A673 (cell line): ENCODE data around the gene RAPGEF3. TPM values are rescaled to one million over a fixed set of nuclear protein-coding genes. Genes with fewer than 3 reads are reported as not detected.

ENCODE experiments used
- BruUV-seq: library from RNA; stranded (reverse); fragments of 400-500 nt; replicated peaks from 2 replicates; lab custom pipeline; 2021; lab: Mats Ljungman, UMichigan
- CTCF ChIA-PET: fragments of 300-600 bp; sonication (Branson Sonifier 250); formaldehyde crosslinking; loops from one replicate; lab custom pipeline; 2022; ENCODE audit warnings: antibody characterized with exemption; lab: Charles Lee
- POLR2A ChIA-PET: fragments of 300-600 bp; sonication (Branson Sonifier 250); formaldehyde crosslinking; loops from one replicate; lab custom pipeline; 2022; ENCODE audit warnings: antibody characterized with exemption; ENCODE audit not compliant: low non-redundant PET; lab: Charles Lee
- DNase-seq: peaks from one replicate; pipeline ENCODE4 v3.0.0-alpha.2; 2015; ENCODE audit warnings: low spot score
- H3K27ac ChIP-seq: fragments of 200-600 bp; sonication (generic); 2 replicates; pipeline ENCODE4 v1.5.1; 2016; ENCODE audit warnings: mixed run types, low read depth, mild to moderate bottlenecking, mixed read lengths, antibody characterized with exemption, low read length; ENCODE audit not compliant: poor library complexity, severe bottlenecking
- H3K27me3 ChIP-seq: fragments of 200-600 bp; sonication (generic); replicated peaks from 2 replicates; pipeline ENCODE4 v1.6.1; 2017; ENCODE audit warnings: mixed run types, low read depth, mild to moderate bottlenecking, mixed read lengths, antibody characterized with exemption, low read length; ENCODE audit not compliant: insufficient read depth, poor library complexity
- H3K36me3 ChIP-seq: fragments of 200-600 bp; sonication (generic); 2 replicates; pipeline ENCODE4 v1.6.1; 2016; ENCODE audit warnings: mixed run types, mild to moderate bottlenecking, mixed read lengths, antibody characterized with exemption, low read length; ENCODE audit not compliant: insufficient read depth, poor library complexity, severe bottlenecking
- H3K4me1 ChIP-seq: fragments of 200-600 bp; sonication (generic); 2 replicates; pipeline ENCODE4 v1.6.1; 2017; ENCODE audit warnings: mixed run types, mild to moderate bottlenecking, mixed read lengths, antibody characterized with exemption, low read length; ENCODE audit not compliant: insufficient read depth, poor library complexity, severe bottlenecking
- H3K4me3 ChIP-seq: fragments of 200-600 bp; sonication (generic); 2 replicates; pipeline ENCODE4 v1.5.1; 2016; ENCODE audit warnings: low read depth, mixed run types, mild to moderate bottlenecking, mixed read lengths, low read length; ENCODE audit not compliant: poor library complexity, severe bottlenecking
- H3K9me3 ChIP-seq: fragments of 200-600 bp; sonication (generic); 2 replicates; pipeline ENCODE4 v1.6.1; 2016; ENCODE audit warnings: mixed run types, low read depth, mild to moderate bottlenecking, mixed read lengths, antibody characterized with exemption, low read length; ENCODE audit not compliant: poor library complexity, severe bottlenecking
- EZH2 ChIP-seq: fragments of 200-600 bp; sonication (generic); IDR thresholded peaks from 2 replicates; pipeline ENCODE4 v1.6.1; 2017; ENCODE audit warnings: borderline replicate concordance, low read depth, mild to moderate bottlenecking, mixed read lengths, antibody characterized with exemption, low read length; ENCODE audit not compliant: poor library complexity, severe bottlenecking
- intact Hi-C: fragments of 100-400 bp; cut with micrococcal nuclease; formaldehyde crosslinking; loops from one replicate; pipeline ENCODE4 v1.10.0; 2022; ENCODE audit not compliant: unreplicated experiment
- total RNA-seq: library from RNA; stranded (reverse); gene quantifications from 2 replicates; pipeline ENCODE4 v1.2.3, GENCODE V29; 2021
- TF ChIP-seq, protein P1 (sequence below): fragments of 300-800, 200-600 bp; sonication (generic); conservative IDR thresholded peaks from 2 replicates; pipeline ENCODE4 v1.5.1; 2017; ENCODE audit warnings: low read depth, mild to moderate bottlenecking, antibody characterized with exemption, low read length, moderate library complexity, mixed read lengths

RAPGEF3 gene
- total RNA-seq, 1 experiment from 2014 or later = 4.3 TPM

DNA sequence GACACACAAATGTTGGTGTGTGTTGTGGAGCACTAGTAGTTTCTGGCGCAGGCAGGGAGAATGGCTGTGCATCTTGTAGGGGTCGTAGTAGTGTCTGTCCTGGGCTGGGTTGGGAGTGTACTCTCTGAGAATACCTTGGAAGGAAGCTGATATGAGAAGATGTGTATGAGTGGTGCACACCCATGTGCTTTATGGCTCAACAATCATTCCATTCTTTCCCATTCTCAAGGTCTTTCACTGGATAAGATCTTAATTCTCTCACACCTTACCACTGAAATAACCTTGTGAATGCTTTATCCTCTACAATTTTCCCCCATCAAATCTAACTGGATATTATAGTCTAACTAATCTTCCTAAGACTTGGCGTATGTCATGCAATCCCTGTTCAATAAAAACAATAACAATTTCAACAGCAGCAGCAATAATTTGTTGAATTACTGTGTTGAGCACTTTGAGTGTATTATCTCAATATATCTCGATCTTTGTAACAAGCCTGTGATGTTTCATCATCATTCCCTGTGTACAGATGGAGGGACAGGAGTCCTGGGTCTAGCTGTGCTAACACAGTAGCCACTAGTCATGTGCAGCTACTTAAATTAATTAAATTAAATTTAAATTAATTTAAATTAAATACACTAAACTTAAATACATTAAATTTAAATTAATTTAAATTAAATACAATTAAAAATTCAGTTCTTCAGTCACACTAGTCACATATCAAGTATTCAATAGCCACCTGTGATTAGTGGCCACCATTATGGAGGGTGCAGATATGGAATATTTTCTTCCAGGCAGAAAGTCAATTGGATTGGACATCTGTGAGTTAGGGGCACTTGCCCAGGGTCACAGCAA lies 10.8 kb upstream of the RAPGEF3 start:
- intact Hi-C loops = no loop called here
- peak overlapping the region; percentile 54 for H3K27ac ChIP-seq
- DNase-seq = no peak
- no peaks in the 10 kb centered on the region for H3K9me3 ChIP-seq
- CTCF ChIA-PET = interaction anchor here (0.8 to 1.3 kb wide), 5 partner anchors 10 to 69 kb away, joined by 3 to 5 read pairs (median 3); no protein-coding TSS in a partner anchor
- no peaks in the 10 kb centered on the region for H3K27me3 ChIP-seq
- H3K36me3 ChIP-seq = no peaks in the 10 kb centered on the region
- H3K4me1 ChIP-seq = peaks cover 37% of the 10 kb centered on the region
- no peak for TF ChIP-seq EZH2
- TF ChIP-seq, protein P1, sequence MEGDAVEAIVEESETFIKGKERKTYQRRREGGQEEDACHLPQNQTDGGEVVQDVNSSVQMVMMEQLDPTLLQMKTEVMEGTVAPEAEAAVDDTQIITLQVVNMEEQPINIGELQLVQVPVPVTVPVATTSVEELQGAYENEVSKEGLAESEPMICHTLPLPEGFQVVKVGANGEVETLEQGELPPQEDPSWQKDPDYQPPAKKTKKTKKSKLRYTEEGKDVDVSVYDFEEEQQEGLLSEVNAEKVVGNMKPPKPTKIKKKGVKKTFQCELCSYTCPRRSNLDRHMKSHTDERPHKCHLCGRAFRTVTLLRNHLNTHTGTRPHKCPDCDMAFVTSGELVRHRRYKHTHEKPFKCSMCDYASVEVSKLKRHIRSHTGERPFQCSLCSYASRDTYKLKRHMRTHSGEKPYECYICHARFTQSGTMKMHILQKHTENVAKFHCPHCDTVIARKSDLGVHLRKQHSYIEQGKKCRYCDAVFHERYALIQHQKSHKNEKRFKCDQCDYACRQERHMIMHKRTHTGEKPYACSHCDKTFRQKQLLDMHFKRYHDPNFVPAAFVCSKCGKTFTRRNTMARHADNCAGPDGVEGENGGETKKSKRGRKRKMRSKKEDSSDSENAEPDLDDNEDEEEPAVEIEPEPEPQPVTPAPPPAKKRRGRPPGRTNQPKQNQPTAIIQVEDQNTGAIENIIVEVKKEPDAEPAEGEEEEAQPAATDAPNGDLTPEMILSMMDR = no peak
- H3K4me3 ChIP-seq = no peak overlapping the region
- BruUV-seq = no TSS peak
- POLR2A ChIA-PET = interaction anchor here (0.6 to 0.7 kb wide), 2 partner anchors 49 to 63 kb away, joined by 3 read pairs; no protein-coding TSS in a partner anchor

DNA sequence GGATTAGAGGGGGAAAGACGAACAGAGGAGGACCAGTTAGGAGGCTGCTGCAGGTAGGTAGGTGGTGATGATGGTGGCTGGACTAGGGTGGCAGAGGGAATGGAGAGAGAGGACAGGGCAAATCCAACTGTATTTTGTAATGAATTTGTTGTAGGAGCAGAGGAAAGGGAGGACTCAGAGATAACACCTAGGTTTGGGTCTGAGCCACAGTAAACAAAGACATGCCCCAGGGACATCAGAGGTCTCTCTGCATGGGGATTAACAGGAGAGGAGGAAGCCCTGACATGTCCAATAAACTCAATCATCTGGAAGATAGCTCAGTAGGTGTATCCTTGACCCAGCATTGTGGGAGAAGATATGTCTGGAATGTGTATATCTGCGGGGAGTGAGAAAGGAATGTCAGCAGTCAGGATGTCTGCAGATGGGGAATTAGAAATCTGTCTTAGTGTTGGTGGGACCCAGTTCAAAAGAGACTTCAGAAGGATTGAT lies 9.7 kb upstream of the RAPGEF3 start:
- BruUV-seq = no TSS peak
- no peak overlapping the region for H3K4me3 ChIP-seq
- no peaks in the 10 kb centered on the region for H3K36me3 ChIP-seq
- TF ChIP-seq, protein P1 = no peak
- TF ChIP-seq EZH2 = no peak
- intact Hi-C loops = no loop called here
- H3K27me3 ChIP-seq = no peaks in the 10 kb centered on the region
- peak; percentile 55 for DNase-seq
- H3K9me3 ChIP-seq = no peaks in the 10 kb centered on the region
- H3K27ac ChIP-seq = peak overlapping the region; percentile 54
- H3K4me1 ChIP-seq = peaks cover 31% of the 10 kb centered on the region
- ChIA-PET POLR2A (no interaction called here), CTCF (interaction anchor here (1.0 kb wide), 1 partner anchor 35 kb away, joined by 3 read pairs; no protein-coding TSS in a partner anchor)

DNA sequence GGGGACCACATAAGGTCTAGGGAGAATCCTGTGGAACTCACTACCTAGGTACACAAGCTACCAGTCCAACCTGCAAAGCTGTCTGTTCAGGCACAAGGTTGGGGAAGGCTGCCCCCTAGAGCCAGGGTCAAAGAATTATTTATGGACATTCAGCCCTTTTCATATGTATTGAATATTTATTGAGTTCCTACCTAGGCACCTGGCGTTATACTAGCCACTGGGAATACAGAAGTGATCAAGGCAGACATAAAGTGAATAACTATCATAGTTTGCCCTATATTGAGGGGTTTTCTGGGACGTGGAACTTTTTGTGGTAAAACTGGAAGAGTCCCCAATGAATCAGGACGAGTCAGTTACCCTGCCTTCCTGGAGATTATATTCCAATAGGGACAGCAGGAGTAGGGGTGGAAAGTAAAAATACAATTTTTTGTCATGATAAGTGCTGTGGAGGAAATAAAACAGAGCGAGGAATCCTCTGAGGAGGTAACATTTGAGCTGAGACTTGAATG lies 8.6 kb upstream of the RAPGEF3 start:
- no peak for DNase-seq
- Histone ChIP-seq H3K27me3 (no peaks in the 10 kb centered on the region), H3K4me1 (peaks cover 31% of the 10 kb centered on the region), H3K36me3 (no peaks in the 10 kb centered on the region), H3K27ac (no peak overlapping the region), H3K9me3 (no peaks in the 10 kb centered on the region), H3K4me3 (no peak overlapping the region)
- TF ChIP-seq EZH2 = no peak
- TF ChIP-seq, protein P1 = peak; percentile 63
- POLR2A ChIA-PET = no interaction called here
- BruUV-seq = no TSS peak
- CTCF ChIA-PET = interaction anchor here (0.5 to 1.5 kb wide), 7 partner anchors 23 to 115 kb away, joined by 3 to 7 read pairs (median 4); no protein-coding TSS in a partner anchor
- intact Hi-C loops = no loop called here
